H1 (cell line): ENCODE data around the gene NPBWR2. TPM values are rescaled to one million over a fixed set of nuclear protein-coding genes. Genes with fewer than 3 reads are reported as not detected.

ENCODE experiments used
- CBX8 ChIP-seq: fragments of 300-800, 300-1000 bp; sonication (generic); IDR thresholded peaks from 2 replicates; pipeline ENCODE4 v1.7.1; 2016; ENCODE audit warnings: low read depth, low read length, borderline replicate concordance
- CTBP2 ChIP-seq: IDR thresholded peaks from 2 replicates; pipeline ENCODE4 v1.7.0; 2011; ENCODE audit warnings: borderline replicate concordance, mild to moderate bottlenecking, moderate library complexity, mixed read lengths, low read length; ENCODE audit not compliant: insufficient read depth, insufficient read length
- GTF2F1 ChIP-seq: IDR thresholded peaks from 2 replicates; pipeline ENCODE4 v1.6.1; 2012; ENCODE audit warnings: low read depth, low read length, improper control_type of control experiment, borderline replicate concordance
- KDM5A ChIP-seq: fragments of 200-600 bp; IDR thresholded peaks from 2 replicates; pipeline ENCODE4 v1.7.1; 2012; ENCODE audit warnings: mild to moderate bottlenecking, low read length, inconsistent platforms, mixed read lengths
- polyA plus RNA-seq, 7 experiments: library from polyadenylated mRNA; depleted of rRNA in 3 of 7; stranded (reverse) in 5 of 7; unstranded in 2 of 7; fragments of >200 nt in 5 of 7; fragments of 200-250 nt in 2 of 7; gene quantifications; 1 replicate in 5 of 7; 2 replicates in 1 of 7; 4 replicates in 1 of 7; pipeline versions ENCODE4 v1.2.1 to v1.2.3, GENCODE V29; 2011 to 2013; ENCODE audit warnings: missing spikeins in 2 of 7, mixed read lengths in 2 of 7
- total RNA-seq: library from RNA; stranded (reverse); fragmentation: NEBNext Ultra II Directional; extraction: Animal tissue kit (Norgen Biotek cat#: 25700); gene quantifications from 2 replicates; pipeline ENCODE4 v1.2.1, GENCODE V29; 2021

The NPBWR2 gene
- total and polyA plus RNA-seq, 2 of the 8 experiments (the other 6 are each of a cell fraction or from before 2014, with no cell fraction given): not detected

GRCh38 chr20:64152906-64153305, 45.5 kb upstream of the NPBWR2 start (continued):
- TF ChIP-seq CTBP2 (no peak), GTF2F1 (no peak), CBX8 (no peak), KDM5A (no peak)
